NCI-H345 treated with DMSO at 0.1 percent for 48 hours (cell line): Measurements from ENCODE around the gene CDK4.
A peak's percentile ranks its signal among the peaks of the same experiment; 100 is the strongest.

ENCODE experiments used
- DNase-seq: peaks from one replicate; lab custom pipeline; 2025; ENCODE audit not compliant: unreplicated experiment; lab: John Stamatoyannopoulos, UW

CDK4 gene

GRCh38 chr12:57740656-57741412, 11.3 kb downstream of the CDK4 start:
- no peak for DNase-seq

GRCh38 chr12:57739914-57740538, 12.1 kb downstream of the CDK4 start:
- no peak for DNase-seq

- no peak for DNase-seq
Observed at GRCh38 chr12:57739387-57739786, 12.7 kb downstream of the CDK4 start.

- peak; percentile 27 for DNase-seq
Observed at GRCh38 chr12:57738661-57739237, 13.4 kb downstream of the CDK4 start, which contains the start of gene AGAP2. AGAP2 (minus strand) TSS chr12:57738742; CDS start chr12:57738246, 496 bp downstream.

GRCh38 chr12:57737467-57738460, 14.3 kb downstream of the CDK4 start:
- DNase-seq: no peak

DNA sequence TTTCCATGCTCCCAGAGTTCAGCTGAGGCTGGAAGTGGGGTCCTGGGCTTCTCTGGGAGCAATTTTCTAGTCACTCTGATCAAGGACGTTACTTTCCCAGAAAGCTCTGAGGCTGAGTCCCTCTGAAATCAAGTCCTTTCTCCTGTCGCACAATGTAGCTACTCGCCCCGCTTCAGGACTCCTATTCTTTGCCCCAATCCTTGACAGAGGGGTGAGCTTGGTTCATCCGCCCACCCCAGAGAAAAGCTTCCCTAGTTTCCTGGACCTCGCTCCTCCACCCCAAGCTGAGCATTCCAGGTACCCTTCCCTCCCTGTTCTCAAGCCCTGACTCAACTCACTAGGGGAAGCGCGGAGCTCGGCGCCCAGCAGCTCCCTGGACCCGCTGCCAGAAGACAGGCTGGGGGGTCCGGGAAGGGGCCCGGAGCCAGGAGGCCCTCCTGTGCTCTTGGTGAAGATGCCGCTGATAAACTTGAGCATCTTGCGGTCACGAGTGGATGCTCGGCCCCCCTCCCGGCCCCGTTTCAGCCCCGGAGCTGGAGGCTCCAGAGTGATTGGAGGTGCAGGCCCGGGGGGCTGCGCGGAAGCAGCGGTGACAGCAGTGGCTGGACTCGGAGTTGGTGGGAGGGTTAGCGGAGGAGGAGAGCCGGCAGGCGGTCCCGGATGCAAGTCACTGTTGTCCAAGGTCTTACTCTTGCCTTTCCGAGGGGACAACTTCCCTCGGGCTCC, 15.2 kb downstream of the CDK4 start:
- no peak for DNase-seq

GRCh38 chr12:57735952-57736740, 16.0 kb downstream of the CDK4 start:
- no peak for DNase-seq

GRCh38 chr12:57735198-57735855, 16.8 kb downstream of the CDK4 start:
- DNase-seq: no peak

DNA sequence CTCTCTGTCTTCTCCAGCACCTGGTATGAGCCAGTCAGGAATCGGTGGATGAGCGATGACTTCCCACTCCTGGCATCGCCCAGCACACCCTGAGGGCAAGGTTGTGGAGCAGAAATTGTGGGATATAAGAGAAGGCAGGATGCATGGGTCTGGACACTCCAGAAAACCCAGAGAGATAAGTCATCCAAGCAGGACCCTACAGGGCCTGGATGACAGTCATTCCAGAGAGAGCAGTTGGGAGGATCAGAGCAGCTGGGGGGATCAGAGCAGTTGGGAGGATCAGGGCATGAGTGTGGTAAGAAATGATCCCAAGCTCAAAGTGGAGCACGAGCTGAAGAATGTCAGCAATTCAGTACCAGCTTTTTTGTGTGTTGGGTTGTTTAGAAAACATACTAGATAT, 17.5 kb downstream of the CDK4 start:
- no peak for DNase-seq

DNA sequence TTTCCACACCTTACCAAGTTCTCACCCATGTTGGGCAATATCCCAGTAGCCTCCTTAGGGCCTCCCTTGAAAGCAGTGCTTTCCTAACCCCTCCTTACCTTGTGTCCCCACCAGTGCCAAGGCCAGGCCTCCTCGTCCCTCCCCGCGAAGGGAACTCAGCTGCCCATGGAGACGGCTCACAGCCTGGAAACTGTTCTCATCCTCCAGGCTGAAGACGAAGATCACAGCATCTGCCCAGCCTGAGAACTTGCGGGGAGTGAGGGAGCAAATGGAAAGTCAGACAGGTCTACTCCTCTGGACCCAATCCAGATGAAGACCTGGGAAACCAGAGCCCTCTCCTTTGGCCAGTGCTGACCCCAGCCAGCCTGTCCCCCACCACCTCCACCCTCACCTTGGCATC, 18.2 kb downstream of the CDK4 start:
- no peak for DNase-seq

DNA sequence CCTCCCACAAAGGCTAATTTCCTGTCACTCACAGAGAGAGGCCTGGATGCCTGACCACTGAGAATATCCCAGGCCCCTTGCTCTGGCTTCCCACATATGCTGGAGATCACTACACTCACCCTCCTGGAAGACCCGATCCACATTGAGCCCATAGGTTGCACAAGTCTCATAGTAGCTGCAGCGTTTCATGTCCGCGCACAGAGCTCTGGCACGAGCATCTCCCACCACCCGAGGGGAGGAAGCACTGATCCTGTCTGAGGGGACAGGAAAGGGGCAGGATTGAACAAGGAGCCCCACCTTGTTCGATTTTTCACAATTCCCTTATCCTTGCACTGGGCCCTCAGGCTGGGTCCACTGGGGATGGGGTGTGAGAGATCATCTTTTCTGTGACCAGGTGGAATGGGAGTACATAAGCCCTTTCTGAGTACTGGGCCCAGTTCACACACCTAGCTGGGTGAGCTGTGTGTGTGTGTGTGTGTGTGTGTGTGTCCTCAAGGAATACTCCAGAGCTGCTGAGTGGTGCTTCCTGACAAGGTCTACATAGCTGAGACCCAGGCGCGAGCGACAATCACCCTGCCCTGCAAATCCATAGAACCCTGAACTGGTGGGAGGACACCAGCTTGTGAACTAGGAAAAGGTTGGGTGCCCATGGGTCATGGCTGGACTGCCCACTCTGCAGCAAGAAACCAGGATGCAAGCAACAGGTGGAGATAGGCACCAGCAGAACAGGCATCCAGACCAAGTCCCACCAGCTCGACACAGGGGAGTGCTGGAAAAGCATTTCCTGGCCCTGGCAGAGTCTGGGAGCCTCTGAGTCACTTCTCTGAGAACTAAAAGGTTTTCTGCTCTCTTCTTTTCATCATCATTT, 19.1 kb downstream of the CDK4 start:
- no peak for DNase-seq

GRCh38 chr12:57732270-57732669, 19.8 kb downstream of the CDK4 start:
- no peak for DNase-seq

DNA sequence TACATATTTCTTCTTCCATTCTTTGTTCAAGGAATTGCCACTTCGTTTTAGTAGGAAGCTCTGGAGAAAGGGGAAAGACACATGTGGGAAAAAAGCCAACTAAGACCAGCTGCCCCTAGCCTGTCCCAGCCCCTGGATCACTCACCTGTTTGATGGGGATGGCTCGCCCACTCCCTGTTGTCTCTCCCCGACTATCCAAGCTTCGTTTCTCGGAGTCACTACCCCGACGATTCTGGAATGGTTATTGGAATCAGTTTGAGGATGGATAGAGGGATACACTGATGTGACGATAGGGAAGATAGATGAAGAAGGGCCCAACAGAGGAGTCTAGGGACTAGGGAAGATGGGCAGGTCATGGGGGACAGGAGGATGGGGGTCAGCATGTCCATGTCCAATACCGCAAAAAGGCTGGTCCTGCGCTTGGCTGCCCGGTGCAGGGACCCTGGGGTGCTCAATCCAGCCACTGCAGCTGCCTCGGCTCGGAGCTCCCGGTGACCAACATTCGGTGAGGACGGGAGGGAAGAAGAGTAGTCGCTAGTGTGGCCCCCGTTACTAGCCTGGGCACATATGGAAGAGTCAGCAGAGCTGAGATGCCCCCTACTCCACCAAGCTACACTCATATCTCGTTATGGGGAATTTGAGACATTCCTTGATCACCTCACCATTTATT, 20.6 kb downstream of the CDK4 start:
- DNase-seq: no peak

DNA sequence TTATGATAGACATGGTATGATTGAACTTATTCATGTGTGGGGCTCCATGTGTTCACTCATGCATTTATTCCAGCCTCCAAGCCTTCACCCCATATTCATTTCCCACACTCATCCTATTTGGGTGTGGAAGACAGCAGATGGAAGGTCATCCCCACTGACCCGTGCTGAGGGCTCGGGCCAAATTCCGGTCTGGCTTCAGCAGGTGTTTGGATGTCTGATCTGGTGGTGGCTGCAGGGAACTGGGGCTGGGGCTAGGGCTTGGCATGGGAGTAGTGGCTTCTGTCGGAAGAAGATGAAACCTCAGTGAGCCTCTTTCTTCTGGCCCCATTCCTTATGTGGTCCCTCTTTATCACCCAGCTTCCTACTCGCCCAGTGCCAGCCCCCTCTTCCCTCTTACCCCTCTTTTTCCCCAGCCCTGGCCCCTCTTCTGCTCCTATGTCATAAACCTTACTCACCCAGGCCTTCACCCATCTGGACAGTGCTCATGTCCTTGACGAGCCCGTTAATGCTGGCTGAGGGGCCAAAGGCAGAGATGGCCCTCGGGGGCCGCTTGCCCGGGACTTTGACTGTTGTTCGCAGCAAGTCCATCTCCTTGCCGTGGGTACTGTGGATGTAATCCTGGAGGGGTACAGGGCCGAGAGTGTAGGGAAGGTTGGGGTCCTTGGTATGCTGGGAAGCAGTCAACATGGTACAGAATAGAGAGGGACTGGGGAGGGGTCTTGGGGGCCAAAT, 21.6 kb downstream of the CDK4 start:
- DNase-seq: no peak

GRCh38 chr12:57729321-57729844, 22.7 kb downstream of the CDK4 start:
- no peak for DNase-seq

DNA sequence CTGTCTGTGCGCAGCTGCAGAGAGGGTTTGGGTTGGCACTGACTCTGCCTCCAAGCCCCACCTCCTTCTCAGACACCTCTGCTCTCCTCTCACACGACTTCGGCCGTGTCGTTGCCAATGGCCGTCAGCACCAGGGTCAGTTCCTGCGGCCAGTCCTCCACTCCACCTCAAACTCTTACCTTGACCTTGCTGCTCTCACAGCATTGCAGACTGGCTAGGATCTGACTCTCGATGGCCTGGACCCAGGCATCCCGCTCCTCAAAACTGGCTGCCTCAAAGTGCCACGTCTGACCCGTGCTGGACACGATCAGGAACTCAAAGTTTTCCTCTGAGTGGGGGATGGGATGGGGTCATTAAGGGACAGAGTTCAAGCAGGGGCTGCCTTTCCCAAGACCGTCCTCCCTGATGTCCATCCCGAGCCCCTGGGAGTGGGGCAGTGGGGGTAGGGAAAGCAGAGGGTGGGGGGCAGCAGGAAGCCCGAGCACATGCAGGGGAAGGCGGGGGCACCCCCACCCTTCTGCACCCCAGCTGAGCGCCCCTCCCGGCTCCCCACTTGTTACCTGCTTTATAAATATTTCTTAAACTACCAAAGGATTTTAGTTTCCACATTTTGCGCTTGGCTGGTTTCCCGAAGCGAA, 24.2 kb downstream of the CDK4 start:
- DNase-seq: no peak
